Medulla oblongata (tissue), 1 donor: ENCODE data around the gene ZC3H14.
"Not testable (repeated sequence)": the region's sequence is repeated elsewhere in the genome, so short reads cannot be mapped to it uniquely, and the experiment has no call there.

Experiments used
- DNase-seq: peaks from one replicate; pipeline ENCODE4 v3.0.0-alpha.2; 2015; ENCODE audit errors: extremely low spot score

Gene ZC3H14, protein sequence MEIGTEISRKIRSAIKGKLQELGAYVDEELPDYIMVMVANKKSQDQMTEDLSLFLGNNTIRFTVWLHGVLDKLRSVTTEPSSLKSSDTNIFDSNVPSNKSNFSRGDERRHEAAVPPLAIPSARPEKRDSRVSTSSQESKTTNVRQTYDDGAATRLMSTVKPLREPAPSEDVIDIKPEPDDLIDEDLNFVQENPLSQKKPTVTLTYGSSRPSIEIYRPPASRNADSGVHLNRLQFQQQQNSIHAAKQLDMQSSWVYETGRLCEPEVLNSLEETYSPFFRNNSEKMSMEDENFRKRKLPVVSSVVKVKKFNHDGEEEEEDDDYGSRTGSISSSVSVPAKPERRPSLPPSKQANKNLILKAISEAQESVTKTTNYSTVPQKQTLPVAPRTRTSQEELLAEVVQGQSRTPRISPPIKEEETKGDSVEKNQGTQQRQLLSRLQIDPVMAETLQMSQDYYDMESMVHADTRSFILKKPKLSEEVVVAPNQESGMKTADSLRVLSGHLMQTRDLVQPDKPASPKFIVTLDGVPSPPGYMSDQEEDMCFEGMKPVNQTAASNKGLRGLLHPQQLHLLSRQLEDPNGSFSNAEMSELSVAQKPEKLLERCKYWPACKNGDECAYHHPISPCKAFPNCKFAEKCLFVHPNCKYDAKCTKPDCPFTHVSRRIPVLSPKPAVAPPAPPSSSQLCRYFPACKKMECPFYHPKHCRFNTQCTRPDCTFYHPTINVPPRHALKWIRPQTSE

GRCh38 chr14:88562831-88563686 is at the start of gene ZC3H14:
ZC3H14 (plus strand) TSS chr14:88563037; CDS start chr14:88563134, 97 bp downstream.
- peak; percentile 89 for DNase-seq

DNA sequence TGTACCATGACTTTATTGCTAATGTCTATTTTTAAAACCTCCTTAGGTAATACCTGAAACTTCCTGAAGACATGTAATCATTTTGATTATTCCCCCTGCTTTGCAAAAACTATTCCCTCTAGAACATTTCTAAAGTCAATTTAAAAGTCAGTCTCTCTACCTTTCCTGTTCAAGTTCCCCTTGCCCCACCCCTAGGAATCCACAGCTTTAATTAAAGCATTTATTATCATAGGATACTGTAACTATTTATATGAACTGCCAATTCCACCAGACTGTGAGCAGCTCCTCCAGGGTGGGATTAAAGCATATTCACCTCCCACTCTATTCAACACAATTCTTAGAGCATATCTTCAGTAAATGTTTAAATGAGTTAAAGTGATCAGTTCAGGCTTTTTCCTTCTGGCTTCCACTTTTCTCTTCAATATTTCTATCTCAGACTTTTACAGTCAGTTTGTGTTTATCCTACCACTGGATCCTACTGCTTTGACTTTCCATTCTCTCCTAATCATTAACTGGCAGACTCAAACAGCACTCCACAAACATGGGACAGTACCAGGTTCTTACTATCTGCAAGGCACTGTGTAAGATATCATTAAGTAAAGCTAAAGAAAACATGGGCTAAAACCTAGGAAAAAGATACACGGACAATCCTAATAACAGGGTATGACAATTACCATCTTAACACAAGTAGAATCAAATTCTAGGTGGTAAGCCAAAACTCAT is 47.2 kb upstream of the ZC3H14 start:
- DNase-seq = no peak

- no peak for DNase-seq
These were observed 45.9 kb upstream of the ZC3H14 start for GRCh38 chr14:88516861-88517357.

GRCh38 chr14:88518592-88519512 is 44.0 kb upstream of the ZC3H14 start:
- DNase-seq = no peak

DNA sequence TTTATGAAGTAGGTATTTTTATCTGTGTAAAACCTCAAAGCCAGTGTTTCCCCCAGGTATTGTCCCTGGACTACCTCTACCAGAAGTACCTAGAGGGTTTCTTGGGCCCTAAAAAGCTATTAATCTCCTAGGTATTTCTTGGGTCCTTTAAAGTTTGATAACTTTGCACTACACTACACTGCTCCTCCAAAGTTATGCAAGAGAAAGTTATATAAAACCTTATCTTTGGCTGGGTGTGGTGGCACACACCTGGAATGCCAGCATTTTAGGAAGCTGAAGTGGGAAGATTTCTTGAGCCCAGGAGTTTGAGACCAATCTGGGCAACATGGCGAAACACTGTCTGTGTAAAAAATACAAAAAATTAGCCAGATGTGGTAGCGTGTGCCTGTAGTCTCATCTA is 42.9 kb upstream of the ZC3H14 start:
- DNase-seq = no peak

DNA sequence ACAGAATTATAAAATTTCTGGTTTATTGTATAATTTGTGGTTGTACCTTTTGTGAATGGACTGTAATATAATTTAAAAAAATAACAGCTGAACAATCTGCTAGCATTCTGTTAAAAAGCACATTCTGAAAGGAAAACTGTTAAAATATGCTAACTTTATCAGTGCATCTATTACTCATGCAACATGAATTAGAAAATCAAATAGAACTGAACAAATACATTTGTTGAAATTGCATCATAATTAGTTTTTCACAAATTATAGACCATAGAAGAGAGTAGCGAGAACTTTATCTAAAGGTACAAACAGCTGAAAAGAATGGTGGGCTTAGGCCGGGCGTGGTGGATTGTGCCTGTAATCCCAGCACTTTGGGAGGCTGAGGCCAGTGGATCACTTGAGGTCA is 41.0 kb upstream of the ZC3H14 start:
- DNase-seq = no peak

GRCh38 chr14:88522393-88522792 is 40.4 kb upstream of the ZC3H14 start:
- DNase-seq = no peak

- DNase-seq = not testable (repeated sequence)
These were observed 32.9 kb upstream of the ZC3H14 start for GRCh38 chr14:88529889-88530288.

DNA sequence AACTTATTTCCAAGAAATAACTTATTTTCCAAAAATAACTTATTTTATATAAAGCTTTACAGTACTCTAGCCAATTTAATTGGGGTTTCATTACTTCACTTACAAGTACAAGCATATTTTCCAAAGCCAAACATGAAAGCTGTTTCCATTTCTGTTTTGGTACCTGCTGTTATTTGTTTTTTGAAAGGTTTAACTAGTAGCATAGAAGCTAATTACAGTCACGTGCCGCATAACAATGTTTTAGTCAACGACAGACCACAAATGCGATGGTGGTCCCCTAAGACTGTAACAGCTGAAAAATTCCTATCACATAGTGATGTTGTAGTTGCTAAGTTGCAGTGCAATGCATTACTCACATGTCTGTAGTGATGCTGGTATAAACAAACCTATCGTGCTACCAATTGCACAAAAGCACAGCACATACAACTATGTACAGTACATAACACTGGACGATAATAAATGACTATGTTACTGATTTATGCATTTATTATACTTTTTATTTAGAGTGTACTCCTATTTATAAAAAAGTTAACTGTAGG is 29.7 kb upstream of the ZC3H14 start:
- no peak for DNase-seq

DNA sequence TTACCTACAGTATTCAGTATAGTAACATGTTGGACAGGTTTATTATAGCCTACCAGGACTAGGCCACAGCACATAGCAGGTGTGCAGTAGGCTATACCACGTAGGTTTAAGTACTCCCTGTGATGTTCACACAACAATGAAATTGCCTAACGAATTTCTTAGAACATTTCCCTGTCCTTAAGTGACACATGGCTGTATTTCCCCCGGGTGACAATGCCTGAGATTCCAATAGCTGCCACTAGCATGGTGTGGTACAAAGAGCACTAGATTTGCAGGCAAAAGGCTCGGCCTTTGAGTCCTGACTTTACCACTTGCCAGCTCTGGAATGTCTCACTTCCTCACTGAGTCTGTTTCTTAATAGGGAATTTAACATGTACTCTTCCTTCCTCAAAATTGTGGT is 27.7 kb upstream of the ZC3H14 start:
- DNase-seq = peak; percentile 46

DNA sequence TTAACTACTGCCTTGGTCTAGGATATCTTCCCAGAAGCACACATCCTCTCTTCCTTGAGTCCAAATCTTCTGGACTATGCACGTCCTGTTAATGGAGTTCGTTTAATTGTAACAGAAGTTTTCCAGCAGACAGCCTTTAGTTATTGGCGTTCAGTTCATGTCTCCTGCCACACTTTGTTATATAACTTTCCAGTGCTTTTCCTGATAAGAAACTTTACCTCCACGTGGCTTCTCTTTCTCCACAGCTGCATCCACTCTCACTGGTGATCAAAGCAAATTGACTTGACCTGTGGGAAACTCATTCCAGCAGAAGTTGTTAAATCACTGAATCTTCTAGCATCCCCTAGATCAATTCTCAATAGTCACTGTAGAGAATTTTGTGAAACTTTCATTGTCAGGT is 27.0 kb upstream of the ZC3H14 start:
- DNase-seq = no peak

GRCh38 chr14:88541324-88541723 is 21.5 kb upstream of the ZC3H14 start:
- no peak for DNase-seq

DNA sequence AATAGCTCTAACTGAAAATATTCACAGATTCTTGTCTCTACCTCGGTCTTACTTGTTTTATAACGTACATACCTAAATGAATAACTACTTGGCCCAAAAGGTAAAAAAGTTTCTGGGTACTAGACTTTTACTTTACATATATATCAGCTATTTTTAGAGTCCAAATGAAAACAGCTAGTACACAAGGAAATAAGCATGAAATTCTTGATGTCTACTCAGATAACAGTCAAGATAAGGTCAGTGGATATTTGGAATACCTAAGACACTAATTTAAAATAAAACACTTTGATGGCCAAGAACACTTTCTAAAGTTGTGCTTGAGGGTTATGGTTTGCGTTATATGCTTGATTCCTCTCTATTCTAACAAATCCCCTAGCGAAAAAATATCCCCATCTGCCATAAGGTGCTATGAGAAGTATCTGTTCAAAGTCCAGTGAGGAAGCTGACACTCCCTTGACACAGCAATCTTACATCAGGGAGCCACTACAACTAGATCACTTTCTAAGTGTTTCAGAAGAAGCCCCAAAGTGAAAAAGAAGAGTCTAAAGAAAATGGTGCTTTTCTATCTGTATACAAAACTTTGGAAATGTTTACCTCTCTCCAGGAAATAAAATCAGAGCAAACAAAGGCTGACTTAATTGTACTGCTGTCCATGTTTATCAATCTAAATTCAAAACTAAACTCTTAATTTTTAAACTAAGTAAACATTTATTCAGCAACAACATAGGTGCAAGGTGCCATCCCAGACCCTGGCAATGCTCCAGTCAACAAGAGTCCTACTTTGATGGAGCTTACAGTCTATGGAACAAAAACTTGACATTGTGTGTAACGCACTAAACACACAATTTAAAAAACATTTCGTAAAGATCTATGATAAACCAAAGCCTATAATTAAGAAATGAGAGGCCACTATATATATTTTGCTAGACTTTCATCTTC is 19.7 kb upstream of the ZC3H14 start:
- DNase-seq = no peak

GRCh38 chr14:88545256-88545655 is 17.6 kb upstream of the ZC3H14 start:
- DNase-seq = no peak

DNA sequence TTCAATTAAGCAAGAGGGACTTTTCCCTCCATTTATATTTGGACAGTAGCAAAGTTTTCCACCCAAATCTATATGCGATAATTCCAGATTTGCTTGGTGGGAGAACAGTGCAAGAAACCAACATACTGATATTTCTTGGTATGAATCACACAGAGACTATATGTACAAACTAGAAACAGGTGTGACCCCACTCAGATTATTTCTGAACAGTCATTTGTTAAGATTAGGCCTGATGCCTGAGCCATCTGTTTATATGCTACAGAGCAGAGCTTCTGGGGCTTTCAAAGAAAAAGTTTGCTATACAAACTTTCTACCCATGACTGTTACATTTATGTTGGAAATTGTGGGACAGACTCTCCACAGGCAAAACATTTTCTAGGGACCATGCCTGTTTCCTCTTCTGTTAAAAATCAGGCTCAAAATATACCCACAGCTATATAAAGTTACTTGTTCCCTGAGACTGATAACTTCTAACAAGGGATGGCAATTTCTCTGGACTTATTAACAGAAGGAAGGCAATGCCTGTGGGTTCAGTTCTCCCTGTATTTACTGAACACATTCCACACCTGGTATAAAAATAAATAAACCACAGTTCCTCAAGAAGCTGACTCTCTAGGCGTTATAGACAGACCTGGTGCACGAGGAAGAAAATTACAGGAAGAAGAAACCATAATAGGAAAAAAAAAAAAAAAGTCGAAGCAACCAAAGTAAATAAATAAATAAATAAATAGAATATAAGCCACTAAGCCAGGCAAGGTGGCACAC is 16.0 kb upstream of the ZC3H14 start:
- DNase-seq = no peak

DNA sequence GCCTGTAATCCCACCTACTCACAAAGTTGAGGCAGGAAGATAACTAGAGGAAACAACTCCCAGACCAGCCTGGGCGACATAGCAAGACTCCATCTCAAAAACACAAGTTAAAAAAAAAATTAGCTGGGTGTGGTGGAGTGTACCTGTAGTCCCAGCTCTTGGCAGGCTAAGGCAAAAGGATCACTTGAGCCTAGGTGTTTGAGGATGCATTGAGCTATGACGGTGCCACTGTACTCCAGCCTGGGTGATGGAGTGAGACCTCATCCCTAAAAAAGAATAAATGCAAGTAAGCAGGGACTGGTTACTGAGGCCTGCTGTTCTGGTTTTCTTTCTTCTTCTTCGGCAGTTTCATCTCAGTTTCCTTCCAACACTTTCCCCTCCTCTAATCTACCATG is 15.5 kb upstream of the ZC3H14 start:
- no peak for DNase-seq

DNA sequence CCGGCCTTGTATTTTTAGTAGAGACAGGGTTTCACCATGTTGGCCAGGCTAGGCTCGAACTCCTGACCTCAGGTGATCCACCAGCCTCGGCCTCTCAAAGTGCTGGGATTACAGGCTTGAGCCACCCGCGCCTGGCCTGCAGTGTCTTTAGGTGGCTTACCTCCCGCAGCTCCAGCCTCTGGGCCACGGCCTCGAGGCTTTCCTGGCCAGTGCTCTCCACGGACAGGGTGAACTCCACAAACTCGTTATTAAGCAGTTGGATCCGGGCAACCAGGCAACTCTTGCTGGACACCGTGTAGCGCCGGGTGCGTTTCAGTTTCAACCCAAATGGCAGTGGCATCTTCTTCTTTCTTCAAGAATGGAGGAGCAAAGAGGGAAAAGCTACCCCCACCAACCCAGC is 12.8 kb upstream of the ZC3H14 start:
- DNase-seq = no peak
